ENCODE measurements around the gene PAPLN.

DNA sequence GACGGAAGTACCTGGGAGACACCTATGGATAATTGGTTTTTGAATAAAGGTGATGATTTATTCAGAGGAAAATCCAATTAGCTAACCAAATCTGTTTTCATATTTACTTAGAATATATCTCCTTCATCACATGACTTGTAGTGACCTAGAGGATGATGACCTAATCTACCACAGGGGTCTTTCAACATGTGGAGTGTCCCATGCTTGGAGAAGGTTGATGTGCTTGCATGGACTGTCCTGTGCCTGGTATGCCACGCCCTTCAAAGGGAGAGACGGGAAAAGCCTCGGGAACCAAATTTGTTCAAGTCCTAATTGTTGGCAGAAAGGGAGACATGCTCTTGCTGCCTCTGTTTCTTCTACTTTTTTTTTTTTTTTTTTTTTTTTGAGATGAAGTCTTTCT, 11.8 kb upstream of the PAPLN start:
- TF ChIP-seq, protein P1, sequence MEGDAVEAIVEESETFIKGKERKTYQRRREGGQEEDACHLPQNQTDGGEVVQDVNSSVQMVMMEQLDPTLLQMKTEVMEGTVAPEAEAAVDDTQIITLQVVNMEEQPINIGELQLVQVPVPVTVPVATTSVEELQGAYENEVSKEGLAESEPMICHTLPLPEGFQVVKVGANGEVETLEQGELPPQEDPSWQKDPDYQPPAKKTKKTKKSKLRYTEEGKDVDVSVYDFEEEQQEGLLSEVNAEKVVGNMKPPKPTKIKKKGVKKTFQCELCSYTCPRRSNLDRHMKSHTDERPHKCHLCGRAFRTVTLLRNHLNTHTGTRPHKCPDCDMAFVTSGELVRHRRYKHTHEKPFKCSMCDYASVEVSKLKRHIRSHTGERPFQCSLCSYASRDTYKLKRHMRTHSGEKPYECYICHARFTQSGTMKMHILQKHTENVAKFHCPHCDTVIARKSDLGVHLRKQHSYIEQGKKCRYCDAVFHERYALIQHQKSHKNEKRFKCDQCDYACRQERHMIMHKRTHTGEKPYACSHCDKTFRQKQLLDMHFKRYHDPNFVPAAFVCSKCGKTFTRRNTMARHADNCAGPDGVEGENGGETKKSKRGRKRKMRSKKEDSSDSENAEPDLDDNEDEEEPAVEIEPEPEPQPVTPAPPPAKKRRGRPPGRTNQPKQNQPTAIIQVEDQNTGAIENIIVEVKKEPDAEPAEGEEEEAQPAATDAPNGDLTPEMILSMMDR (conservative IDR thresholded peaks at IDR 0.05), result no peak
- no peak for TF ChIP-seq EZH2 (IDR thresholded peaks at IDR 0.05; ENCODE audit: low read depth)

All from PC-9 (cell line).